GM21390 (cell line): ENCODE results near the gene ADAMTS17.

Source experiments
- ATAC-seq: cut with Tn5 transposase; IDR thresholded peaks from one replicate; pipeline ENCODE4 v1.9.1; 2021; ENCODE audit not compliant: unreplicated experiment

Gene ADAMTS17

GRCh38 chr15:100202309-100202960 is 139.3 kb downstream of the ADAMTS17 start:
- no peak for ATAC-seq

GRCh38 chr15:100201376-100202280 is 140.1 kb downstream of the ADAMTS17 start:
- ATAC-seq: no peak

- no peak for ATAC-seq
These were observed 141.4 kb downstream of the ADAMTS17 start for GRCh38 chr15:100200287-100200880.

DNA sequence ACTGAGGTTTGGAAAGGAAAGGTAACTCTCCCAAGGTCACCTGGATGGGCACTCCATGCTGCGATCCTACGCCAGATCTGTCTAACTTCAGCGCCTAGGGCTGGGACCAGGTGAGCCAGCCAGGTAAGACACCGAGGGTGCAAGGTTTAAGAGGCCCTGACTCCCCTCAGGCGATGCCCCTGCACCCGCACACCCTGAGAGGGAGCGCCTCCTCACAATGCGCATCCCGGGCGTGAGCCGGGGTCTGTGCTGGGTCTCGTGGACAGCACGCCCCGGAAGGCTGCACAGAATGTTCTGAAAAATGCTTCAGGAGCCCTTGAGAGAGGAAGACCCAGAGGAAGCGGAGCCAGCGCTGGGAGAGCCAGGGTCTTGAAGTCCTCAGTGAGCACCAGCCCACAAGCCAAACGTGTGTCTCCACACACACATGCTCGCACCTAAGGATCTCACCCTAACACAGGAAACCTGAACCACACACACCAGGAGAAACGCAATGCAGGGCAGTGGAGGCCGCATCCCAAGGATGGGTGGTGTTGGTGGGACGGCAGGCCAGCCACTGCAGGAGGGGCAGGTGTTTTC is 142.0 kb downstream of the ADAMTS17 start:
- ATAC-seq: no peak

DNA sequence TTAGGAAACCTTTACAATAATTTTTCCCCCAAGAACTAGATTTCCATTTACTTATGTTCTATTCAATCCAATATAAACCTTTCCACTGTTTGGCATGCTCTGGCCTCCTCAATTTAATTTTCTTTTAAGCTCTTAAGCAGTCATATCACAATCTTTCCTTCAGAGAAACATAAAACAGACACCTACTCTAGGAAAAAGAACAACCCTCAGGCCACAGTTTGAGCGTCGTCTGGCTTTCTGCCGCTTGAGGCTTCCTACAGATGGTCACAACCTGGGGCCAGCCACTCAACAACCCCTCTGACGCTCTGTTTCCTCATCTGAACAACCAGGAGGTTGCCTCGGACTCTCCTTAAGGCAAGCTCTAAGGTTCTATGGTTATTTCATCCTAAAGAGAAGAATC is 143.3 kb downstream of the ADAMTS17 start:
- no peak for ATAC-seq

- ATAC-seq: no peak
These were observed 145.3 kb downstream of the ADAMTS17 start for GRCh38 chr15:100196326-100197058.

DNA sequence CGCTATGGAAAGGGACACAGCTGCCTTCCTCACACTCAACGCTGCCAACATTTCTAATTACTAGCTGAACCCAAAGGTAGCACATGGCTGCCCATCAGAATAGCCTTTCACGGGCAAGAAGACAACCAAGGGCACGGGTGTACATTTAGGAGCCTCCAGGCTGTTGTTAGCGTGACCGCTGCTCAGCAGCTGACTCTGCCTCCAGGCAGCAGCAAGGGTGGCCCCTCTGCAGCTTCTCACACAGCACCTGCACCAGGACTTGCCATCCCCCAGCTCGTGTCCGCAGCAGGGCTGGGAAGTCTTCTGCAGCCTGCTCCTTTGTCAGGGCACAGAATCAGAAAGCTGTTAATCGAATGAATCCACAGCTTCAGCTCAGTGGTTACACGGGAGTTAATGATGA is 146.8 kb downstream of the ADAMTS17 start:
- no peak for ATAC-seq

DNA sequence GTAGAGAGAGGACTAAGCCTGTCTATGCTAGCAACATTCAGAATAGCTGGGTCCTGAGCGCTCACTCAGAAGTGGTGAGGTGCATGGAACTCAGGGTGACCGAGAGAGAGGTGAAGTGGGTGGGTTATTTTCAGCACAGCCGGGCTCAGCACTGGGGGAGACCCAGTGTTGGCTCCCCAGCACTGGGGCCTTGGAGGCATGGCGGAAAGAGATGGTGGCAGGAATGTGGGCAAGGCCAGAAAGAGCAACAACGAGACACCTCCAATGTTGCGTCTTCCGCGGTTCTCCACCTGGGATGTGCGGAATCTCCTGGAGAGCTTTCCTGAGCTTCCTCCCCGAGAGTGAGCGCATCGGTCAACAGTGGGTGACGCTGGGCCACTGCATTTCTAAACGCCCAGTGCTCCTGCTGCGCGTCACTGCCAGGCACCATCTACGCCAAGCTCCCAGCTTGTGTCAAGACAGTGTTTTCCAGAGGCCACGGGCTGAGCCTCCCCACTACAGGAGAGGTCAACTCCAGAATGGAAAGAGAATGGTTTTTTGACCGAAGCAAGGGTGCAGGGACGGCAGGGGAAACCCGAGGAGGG is 148.4 kb downstream of the ADAMTS17 start:
- ATAC-seq: no peak

DNA sequence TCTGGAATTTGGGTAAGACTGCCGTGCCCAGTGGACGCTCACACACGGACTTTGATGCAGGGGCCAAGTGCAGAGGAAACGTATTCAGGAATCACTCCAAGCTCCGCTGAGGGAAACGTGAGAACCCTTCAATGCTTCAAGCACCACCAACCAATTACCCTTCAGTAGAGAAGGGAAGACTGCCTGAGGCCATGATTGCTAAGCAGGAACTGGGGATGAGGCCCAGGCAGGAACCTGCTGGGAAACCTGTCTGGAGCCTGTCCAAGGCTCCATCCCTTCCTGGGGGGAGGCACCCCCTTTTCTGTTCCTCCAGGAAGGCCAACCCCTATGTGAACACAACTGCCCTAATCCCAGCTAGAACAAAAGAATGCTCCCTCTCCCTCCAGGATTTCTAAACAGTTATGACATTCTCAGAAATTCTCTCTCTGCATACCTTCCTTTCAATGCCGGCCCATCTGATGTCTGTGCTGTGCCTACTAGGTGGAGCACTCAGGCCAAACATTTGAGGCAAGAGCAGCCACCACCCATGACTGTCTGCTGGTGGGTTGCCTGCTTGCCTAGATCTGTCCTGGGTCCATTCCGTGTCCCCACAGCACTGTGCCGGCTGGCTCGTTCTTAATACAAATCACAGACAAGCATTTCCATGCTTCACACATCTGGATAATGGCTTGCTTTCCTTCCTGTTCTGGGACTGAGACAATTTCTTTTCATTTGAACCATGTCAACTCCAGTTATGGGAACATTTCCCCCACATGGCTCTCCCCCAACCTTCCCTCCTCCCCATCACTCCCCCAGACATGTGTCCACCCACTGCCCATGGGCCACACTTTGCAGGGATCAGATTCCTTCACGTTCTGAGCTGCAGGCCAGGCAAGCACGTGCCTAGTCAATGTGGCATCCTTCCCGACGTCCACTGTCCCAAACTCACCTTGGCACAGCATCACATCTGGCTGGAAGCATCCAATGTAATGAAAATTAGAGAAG is 149.4 kb downstream of the ADAMTS17 start:
- ATAC-seq: no peak

GRCh38 chr15:100191161-100191560 is 150.6 kb downstream of the ADAMTS17 start:
- no peak for ATAC-seq

DNA sequence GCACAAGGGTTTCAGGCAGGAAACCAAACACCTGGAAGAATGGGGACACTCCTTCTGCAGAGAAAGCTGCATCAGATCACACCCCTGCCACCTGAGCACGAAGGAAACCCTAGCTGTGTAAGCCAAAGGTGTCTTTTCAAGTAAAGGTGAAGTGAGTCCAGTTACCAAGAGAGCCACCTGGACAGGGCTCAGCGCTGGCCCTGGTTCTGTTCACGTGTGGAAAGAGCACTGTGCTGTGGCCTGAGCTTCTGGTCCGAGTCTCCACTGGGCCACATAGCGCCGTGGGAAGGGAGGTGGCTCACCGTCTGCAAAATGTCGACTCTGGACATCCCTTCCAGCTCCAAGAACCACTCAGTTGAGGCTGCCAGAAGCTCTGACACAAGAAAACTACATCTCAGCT is 151.1 kb downstream of the ADAMTS17 start:
- no peak for ATAC-seq

GRCh38 chr15:100189849-100190248 is 151.9 kb downstream of the ADAMTS17 start:
- no peak for ATAC-seq

GRCh38 chr15:100189319-100189718 is 152.5 kb downstream of the ADAMTS17 start:
- ATAC-seq: no peak

DNA sequence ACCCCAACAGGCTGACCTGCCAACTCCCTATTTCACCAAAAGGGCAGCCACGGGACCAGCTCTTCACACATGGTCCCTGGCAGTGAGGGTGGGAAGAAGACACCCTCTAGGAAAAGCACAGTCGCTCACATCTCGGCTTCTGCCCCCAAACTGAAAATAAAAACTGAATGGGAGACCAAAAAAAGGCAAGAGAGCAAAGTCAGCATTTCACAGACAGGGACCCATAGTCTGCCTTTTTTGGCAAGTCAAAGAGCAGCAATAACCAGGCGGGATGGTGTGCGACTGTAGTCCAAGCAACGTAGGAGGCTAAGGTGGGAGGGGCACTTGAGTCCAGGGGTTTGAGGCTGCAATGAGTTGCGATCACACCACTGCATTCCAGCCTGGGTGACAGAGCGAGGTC is 154.1 kb downstream of the ADAMTS17 start:
- ATAC-seq: no peak

GRCh38 chr15:100186960-100187359 is 154.8 kb downstream of the ADAMTS17 start:
- no peak for ATAC-seq

DNA sequence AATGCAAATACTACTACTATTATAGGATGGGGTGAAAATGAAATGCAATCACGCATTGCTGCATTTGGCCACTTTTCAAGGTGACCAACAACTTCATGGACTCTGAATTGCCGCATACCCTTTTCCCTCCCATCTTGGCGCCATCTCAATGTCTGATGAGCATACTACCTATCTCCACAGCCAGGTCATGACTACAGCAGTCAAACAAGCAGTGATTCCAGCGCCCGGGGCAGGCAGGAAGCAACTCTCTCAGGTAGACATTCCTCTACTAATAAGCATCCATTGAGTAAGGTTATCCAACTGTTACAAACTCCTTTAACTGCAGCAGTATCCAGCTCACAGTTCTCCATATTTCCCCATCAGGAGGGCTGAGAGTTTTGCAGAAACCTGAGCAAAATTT is 155.4 kb downstream of the ADAMTS17 start:
- no peak for ATAC-seq

DNA sequence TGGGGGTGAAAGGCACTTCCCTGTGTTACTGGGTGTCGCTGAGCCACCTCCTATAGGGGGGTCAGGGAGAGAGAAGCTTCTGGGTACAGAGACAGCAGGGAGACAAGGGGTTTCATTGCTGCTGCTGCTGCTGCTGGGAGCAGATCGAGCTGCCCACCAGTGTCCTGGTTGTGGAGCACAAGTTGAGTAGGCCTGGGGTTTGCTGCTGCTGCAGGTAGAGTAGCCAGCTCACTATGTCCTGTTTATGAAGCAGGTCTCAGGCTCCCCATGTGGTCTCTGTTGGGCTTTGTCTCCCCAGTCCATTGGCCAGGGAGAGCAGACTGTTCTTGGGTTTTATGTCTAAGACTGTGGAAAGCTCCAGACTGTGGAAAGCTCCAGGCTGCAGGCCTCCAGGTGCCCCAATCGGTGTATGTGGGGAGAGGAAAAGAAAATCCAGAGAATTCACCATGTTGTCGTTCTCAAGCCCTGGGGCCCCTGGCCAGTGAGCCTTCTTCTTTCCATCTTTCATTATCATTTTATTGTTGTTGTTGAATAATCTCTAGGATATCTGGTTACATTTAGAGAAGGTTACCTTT is 157.8 kb downstream of the ADAMTS17 start:
- ATAC-seq: no peak

GRCh38 chr15:100180921-100181320 is 160.9 kb downstream of the ADAMTS17 start:
- no peak for ATAC-seq
